Measurements from ENCODE around the gene TUBA4B.

- no peak for TF ChIP-seq ZBTB7A (IDR thresholded peaks at IDR 0.05; ENCODE audit: low read depth)
- TF ChIP-seq NFIC (IDR thresholded peaks at IDR 0.05), result no peak
- TF ChIP-seq USF1 (IDR thresholded peaks at IDR 0.05), result no peak
- no peak for TF ChIP-seq EP300 (IDR thresholded peaks at IDR 0.05; ENCODE audit: borderline replicate concordance)
- TF ChIP-seq RAD21 (IDR thresholded peaks at IDR 0.05; ENCODE audit: low read depth), result no peak
- TF ChIP-seq YY1 (IDR thresholded peaks at IDR 0.05; ENCODE audit: low read depth), result no peak
- no peak for TF ChIP-seq TEAD4 (IDR thresholded peaks at IDR 0.05)
- TF ChIP-seq, protein P1, sequence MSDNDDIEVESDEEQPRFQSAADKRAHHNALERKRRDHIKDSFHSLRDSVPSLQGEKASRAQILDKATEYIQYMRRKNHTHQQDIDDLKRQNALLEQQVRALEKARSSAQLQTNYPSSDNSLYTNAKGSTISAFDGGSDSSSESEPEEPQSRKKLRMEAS (IDR thresholded peaks at IDR 0.05), result no peak
- TF ChIP-seq EGR1 (IDR thresholded peaks at IDR 0.05), result no peak
- TF ChIP-seq TCF12 (IDR thresholded peaks at IDR 0.05; ENCODE audit: low read depth), result no peak
- TF ChIP-seq TAF1 (IDR thresholded peaks at IDR 0.05; ENCODE audit: low read depth), result no peak
- no peak for TF ChIP-seq CREB1 (IDR thresholded peaks at IDR 0.05; ENCODE audit: low read depth)
- TF ChIP-seq FOXM1 (IDR thresholded peaks at IDR 0.05; ENCODE audit: borderline replicate concordance, low read depth), result no peak
Observed at GRCh38 chr2:219309278-219309677, 56.2 kb downstream of the TUBA4B start, which contains the start of gene PTPRN.

Measured in Ishikawa (cell line).